H1 (cell line): ENCODE data around the gene FGF2. TPM values are rescaled to one million over a fixed set of nuclear protein-coding genes. Genes with fewer than 3 reads are reported as not detected.

Experiments used
- BRCA1 ChIP-seq: IDR thresholded peaks from 2 replicates; pipeline ENCODE4 v1.6.1; 2012; ENCODE audit warnings: low read depth, low read length, improper control_type of control experiment
- CBX8 ChIP-seq: fragments of 300-800, 300-1000 bp; sonication (generic); IDR thresholded peaks from 2 replicates; pipeline ENCODE4 v1.7.1; 2016; ENCODE audit warnings: low read depth, low read length, borderline replicate concordance
- GABPA ChIP-seq: IDR thresholded peaks from 2 replicates; pipeline ENCODE4 v1.6.1; 2011; ENCODE audit warnings: mild to moderate bottlenecking, low read length, moderate library complexity, borderline replicate concordance; ENCODE audit not compliant: insufficient read depth
- HDAC2 ChIP-seq, 2 experiments: fragments of 300-600 bp in 1 of 2; sonication (generic) in 1 of 2; IDR thresholded peaks; 2 replicates each; pipeline ENCODE4 v1.6.1; 2011 to 2012; ENCODE audit warnings: low read depth in 2 of 2, low read length in 2 of 2, mild to moderate bottlenecking in 2 of 2, moderate library complexity in 2 of 2, borderline replicate concordance in 1 of 2, inconsistent platforms in 1 of 2
- POLR2AphosphoS5 ChIP-seq: IDR thresholded peaks from 2 replicates; pipeline ENCODE4 v1.6.1; 2011; ENCODE audit warnings: low read depth, low read length
- RXRA ChIP-seq: IDR thresholded peaks from 2 replicates; pipeline ENCODE4 v1.6.1; 2011; ENCODE audit warnings: low read depth, mild to moderate bottlenecking, low read length, moderate library complexity; ENCODE audit not compliant: insufficient read depth
- SIN3A ChIP-seq, 2 experiments: IDR thresholded peaks in 1 of 2; conservative IDR thresholded peaks in 1 of 2; 2 replicates each; pipeline ENCODE4 v1.6.1; 2011 to 2012; ENCODE audit warnings: low read length in 2 of 2, improper control_type of control experiment in 1 of 2, low read depth in 1 of 2, mild to moderate bottlenecking in 1 of 2
- SIRT6 ChIP-seq: IDR thresholded peaks from one replicate; pipeline ENCODE4 v1.7.1; 2012; ENCODE audit warnings: low read length, inconsistent platforms
- SP4 ChIP-seq: IDR thresholded peaks from 2 replicates; pipeline ENCODE4 v1.6.1; 2012; ENCODE audit warnings: low read length, inconsistent platforms
- TCF12 ChIP-seq: IDR thresholded peaks from 2 replicates; pipeline ENCODE4 v1.6.1; 2011; ENCODE audit warnings: low read depth, mild to moderate bottlenecking, low read length
- polyA plus RNA-seq, 7 experiments: library from polyadenylated mRNA; depleted of rRNA in 3 of 7; stranded (reverse) in 5 of 7; unstranded in 2 of 7; fragments of >200 nt in 5 of 7; fragments of 200-250 nt in 2 of 7; gene quantifications; 1 replicate in 5 of 7; 2 replicates in 1 of 7; 4 replicates in 1 of 7; pipeline versions ENCODE4 v1.2.1 to v1.2.3, GENCODE V29; 2011 to 2013; ENCODE audit warnings: missing spikeins in 2 of 7, mixed read lengths in 2 of 7
- total RNA-seq: library from RNA; stranded (reverse); fragmentation: NEBNext Ultra II Directional; extraction: Animal tissue kit (Norgen Biotek cat#: 25700); gene quantifications from 2 replicates; pipeline ENCODE4 v1.2.1, GENCODE V29; 2021

The FGF2 gene
- total and polyA plus RNA-seq, 2 of the 8 experiments (the other 6 are each of a cell fraction or from before 2014, with no cell fraction given) = 23.4 to 145 TPM

GRCh38 chr4:122921971-122922876, 95.6 kb downstream of the FGF2 start, which contains the start of gene NUDT6 (continued):
- TF ChIP-seq HDAC2 (IDR thresholded peaks at IDR 0.05; ENCODE audit: borderline replicate concordance in 1 of 2, low read depth in 2 of 2, low read length in 2 of 2) (no peak; a peak in 1 of 4 replicates), GABPA (no peak), TCF12 (no peak), SP4 (no peak; the same call in 1 of the 2 replicates), POLR2AphosphoS5 (no peak; the same call in 1 of the 2 replicates), RXRA (no peak), SIN3A (conservative IDR thresholded peaks at IDR 0.05 in 1 of 2, IDR thresholded peaks at IDR 0.05 in 1 of 2; ENCODE audit: low read depth in 1 of 2, low read length in 2 of 2) (peak in 1 of 2 experiments; percentile 77; a peak in 2 of 4 replicates), BRCA1 (no peak), CBX8 (no peak), SIRT6 (no peak)
